Measurements from ENCODE around the gene ALDH1L1. TPM values are rescaled to one million over a fixed set of nuclear protein-coding genes. Genes with fewer than 3 reads are reported as not detected.

Gene ALDH1L1
- total and polyA plus RNA-seq, 7 donors = 12.9 to 121 (median 40.1) TPM

DNA sequence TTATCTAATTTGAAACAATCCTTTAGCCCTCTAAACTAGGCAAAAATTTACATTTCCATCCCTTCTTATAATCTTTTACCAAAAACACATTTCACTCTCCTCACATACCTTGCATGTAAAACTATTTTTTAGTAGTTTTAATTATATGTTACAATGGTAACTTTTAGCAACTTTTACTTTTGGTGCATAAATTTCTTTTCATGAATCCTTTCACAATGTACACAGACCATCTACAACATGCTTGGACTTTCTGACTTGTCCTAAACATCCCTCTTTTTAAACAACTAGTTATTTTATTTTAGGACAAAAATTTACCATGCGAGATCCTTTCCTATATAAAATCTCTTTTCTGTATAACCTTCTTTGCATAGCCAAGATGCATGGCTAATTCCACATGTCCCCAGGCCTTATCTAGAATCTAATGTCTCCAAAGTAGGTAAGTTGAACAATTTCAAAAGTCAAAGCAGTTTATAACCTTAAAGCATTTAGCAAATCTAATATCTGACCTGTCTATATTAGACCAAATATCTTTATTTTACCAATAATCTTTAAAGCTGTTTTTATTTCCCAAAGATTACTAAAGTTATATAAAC lies 14.4 kb upstream of the ALDH1L1 start:
- peaks cover 7% of the 10 kb centered on the region for H3K4me1 ChIP-seq
- H3K36me3 ChIP-seq (ENCODE audit: insufficient read depth in 1 of 2, low read depth in 1 of 2) = no peaks in the 10 kb centered on the region
- H3K4me3 ChIP-seq = no peak overlapping the region
- TF ChIP-seq, protein P1, sequence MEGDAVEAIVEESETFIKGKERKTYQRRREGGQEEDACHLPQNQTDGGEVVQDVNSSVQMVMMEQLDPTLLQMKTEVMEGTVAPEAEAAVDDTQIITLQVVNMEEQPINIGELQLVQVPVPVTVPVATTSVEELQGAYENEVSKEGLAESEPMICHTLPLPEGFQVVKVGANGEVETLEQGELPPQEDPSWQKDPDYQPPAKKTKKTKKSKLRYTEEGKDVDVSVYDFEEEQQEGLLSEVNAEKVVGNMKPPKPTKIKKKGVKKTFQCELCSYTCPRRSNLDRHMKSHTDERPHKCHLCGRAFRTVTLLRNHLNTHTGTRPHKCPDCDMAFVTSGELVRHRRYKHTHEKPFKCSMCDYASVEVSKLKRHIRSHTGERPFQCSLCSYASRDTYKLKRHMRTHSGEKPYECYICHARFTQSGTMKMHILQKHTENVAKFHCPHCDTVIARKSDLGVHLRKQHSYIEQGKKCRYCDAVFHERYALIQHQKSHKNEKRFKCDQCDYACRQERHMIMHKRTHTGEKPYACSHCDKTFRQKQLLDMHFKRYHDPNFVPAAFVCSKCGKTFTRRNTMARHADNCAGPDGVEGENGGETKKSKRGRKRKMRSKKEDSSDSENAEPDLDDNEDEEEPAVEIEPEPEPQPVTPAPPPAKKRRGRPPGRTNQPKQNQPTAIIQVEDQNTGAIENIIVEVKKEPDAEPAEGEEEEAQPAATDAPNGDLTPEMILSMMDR (IDR thresholded peaks at IDR 0.05) = no peak
- H3K27me3 ChIP-seq (ENCODE audit: insufficient read depth in 3 of 3, low read length in 2 of 3) = no peaks in the 10 kb centered on the region
- H3K27ac ChIP-seq = no peak overlapping the region
- no peaks in the 10 kb centered on the region for H3K9me3 ChIP-seq
- WGBS, 3 donors = 85 to 98% (median 90%) methylated on average over 1 of the region's 1 CpG
- DNase-seq (no peak), ATAC-seq (no peak)
- intact Hi-C loops (cut with DNase I) = no loop called here

DNA sequence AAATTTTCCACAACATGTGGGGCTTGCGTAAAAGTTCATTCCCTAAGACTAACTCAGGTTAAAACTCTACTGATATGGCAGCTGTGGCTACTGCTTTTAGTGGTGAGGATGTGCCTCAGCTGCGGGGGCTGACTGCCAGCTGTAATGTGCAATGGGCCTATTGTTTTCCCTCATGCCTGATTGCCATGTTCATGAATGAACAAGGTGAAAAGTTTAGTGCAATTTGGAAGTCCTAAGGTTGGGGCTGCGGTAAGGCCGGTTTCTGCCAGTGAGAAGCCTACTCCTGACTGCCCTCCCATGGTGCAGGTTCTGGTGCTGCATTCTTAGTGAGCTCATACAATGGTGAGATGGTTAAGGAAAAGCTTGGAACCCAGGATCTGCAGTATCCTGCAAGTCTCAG lies 10.9 kb upstream of the ALDH1L1 start:
- H3K9me3 ChIP-seq = no peaks in the 10 kb centered on the region
- H3K27ac ChIP-seq = no peak overlapping the region
- no peaks in the 10 kb centered on the region for H3K4me1 ChIP-seq
- WGBS, 3 donors = 83 to 90% (median 87%) methylated on average over 4 of the region's 4 CpGs
- TF ChIP-seq, protein P1 (IDR thresholded peaks at IDR 0.05) = no peak
- no peaks in the 10 kb centered on the region for H3K36me3 ChIP-seq (ENCODE audit: insufficient read depth in 1 of 2, low read depth in 1 of 2)
- no peak overlapping the region for H3K4me3 ChIP-seq
- no peaks in the 10 kb centered on the region for H3K27me3 ChIP-seq (ENCODE audit: insufficient read depth in 3 of 3, low read length in 2 of 3)
- no peak for ATAC-seq
- intact Hi-C loops (cut with DNase I) = no loop called here
- no peak for DNase-seq

DNA sequence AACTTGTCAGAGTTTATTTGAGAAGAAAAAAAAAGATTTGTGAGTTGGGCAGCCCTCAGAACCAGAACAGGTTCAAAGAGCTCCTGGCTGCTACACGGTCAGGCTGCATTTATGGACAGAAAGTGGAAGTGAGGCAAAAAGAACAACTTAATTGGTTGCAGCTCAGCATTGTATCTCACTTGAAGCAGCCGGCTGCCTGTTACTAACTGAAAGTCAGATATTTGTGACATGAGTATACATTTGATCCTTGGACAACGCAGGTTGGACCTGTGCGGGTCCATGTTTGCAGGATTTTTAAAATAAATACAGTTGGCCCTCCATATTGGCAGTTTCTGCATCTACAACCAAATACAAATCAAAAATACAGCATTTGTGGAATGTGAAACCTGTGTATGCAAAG lies 7.5 kb upstream of the ALDH1L1 start:
- WGBS, 3 donors = 86 to 90% (median 87%) methylated on average over 4 of the region's 4 CpGs
- Histone ChIP-seq H3K4me3 (no peak overlapping the region), H3K36me3 (ENCODE audit: insufficient read depth in 1 of 2, low read depth in 1 of 2) (peaks cover 0 to 4% of the 10 kb centered on the region in 2 donors), H3K9me3 (no peaks in the 10 kb centered on the region), H3K27me3 (ENCODE audit: insufficient read depth in 3 of 3, low read length in 2 of 3) (no peaks in the 10 kb centered on the region), H3K27ac (no peak overlapping the region), H3K4me1 (no peaks in the 10 kb centered on the region)
- DNase-seq = no peak
- intact Hi-C loops (cut with DNase I) = loop anchor here in 1 of 2 donors (10.0 kb wide), 1 partner anchor 203 kb away; no protein-coding TSS in a partner anchor
- ATAC-seq = no peak
- TF ChIP-seq, protein P1 (IDR thresholded peaks at IDR 0.05) = no peak

DNA sequence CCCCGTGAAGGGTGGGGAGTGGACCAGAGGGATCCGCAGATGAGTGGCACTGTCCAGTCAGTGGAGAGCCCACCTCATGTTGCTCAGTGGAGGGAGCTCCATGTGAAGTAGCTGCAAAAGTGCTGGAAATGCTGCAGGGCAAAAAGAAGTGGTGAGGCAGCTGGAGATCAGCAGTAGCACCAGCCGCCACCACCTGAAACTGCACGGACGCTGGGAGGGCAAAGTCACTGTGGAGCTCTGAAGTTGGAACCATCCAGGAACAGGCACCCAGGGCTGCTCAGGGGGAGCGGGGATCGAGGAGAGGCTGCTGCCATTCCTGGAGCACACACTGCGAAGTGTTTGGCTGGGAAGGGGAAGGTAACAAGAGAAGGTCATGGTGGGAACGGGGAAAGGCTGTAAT lies 6.4 kb upstream of the ALDH1L1 start:
- no peaks in the 10 kb centered on the region for H3K9me3 ChIP-seq
- 66 to 86% (median 68%) methylated on average over 9 of the region's 9 CpGs for WGBS, 3 donors
- H3K4me1 ChIP-seq = peaks cover 6% of the 10 kb centered on the region
- DNase-seq (no peak), ATAC-seq (no peak)
- TF ChIP-seq, protein P1 (IDR thresholded peaks at IDR 0.05) = no peak
- no peaks in the 10 kb centered on the region for H3K27me3 ChIP-seq (ENCODE audit: insufficient read depth in 3 of 3, low read length in 2 of 3)
- H3K4me3 ChIP-seq = no peak overlapping the region
- peaks cover 0 to 4% of the 10 kb centered on the region in 2 donors for H3K36me3 ChIP-seq (ENCODE audit: insufficient read depth in 1 of 2, low read depth in 1 of 2)
- intact Hi-C loops (cut with DNase I) = loop anchor here in 1 of 2 donors (10.0 kb wide), 1 partner anchor 202 kb away; no protein-coding TSS in a partner anchor
- H3K27ac ChIP-seq = no peak overlapping the region

DNA sequence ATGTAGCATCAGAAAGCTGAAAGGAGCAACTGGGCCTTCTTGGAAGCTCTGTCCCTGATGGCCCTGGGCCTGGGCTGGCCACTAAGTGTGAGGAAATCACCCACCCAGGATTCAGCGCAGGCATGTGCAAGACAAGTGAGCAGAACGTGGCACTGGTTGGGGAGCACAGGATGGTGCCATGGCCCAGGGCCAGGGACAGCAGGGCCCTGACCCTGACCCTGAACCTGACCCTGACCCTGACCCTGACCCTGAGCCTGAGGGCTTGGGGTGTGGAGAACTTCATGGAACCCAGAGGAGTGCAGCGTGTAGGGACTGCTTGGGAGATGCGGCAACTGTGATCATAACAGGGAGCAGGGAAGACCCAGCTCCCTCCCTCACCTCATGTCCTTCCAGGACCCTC lies 5.9 kb upstream of the ALDH1L1 start:
- Histone ChIP-seq H3K4me1 (peaks cover 10% of the 10 kb centered on the region), H3K9me3 (no peaks in the 10 kb centered on the region), H3K4me3 (no peak overlapping the region), H3K27me3 (ENCODE audit: insufficient read depth in 3 of 3, low read length in 2 of 3) (peaks cover 0 to under 1% (median 0%) of the 10 kb centered on the region in 3 donors), H3K36me3 (ENCODE audit: insufficient read depth in 1 of 2, low read depth in 1 of 2) (peaks cover 0 to 4% of the 10 kb centered on the region in 2 donors), H3K27ac (no peak overlapping the region)
- 87 to 92% (median 90%) methylated on average over 4 of the region's 4 CpGs for WGBS, 3 donors
- intact Hi-C loops (cut with DNase I) = loop anchor here in 1 of 2 donors (10.0 kb wide), 1 partner anchor 201 kb away; no protein-coding TSS in a partner anchor
- ATAC-seq (no peak), DNase-seq (no peak)
- TF ChIP-seq, protein P1 (IDR thresholded peaks at IDR 0.05) = no peak

Data from psoas muscle (tissue), 8 donors.